Psoas muscle (tissue), 8 donors: ENCODE results near the gene PIEZO1. TPM values are rescaled to one million over a fixed set of nuclear protein-coding genes. Genes with fewer than 3 reads are reported as not detected.

Experiments used
- ATAC-seq, 4 donors: fragments of 200-7000 bp; cut with Tn5 transposase; one replicate each; pipeline ENCODE4 v1.9.1; 2020; ENCODE audit warnings: moderate library complexity in 3 of 4, mild to moderate bottlenecking in 2 of 4
- DNase-seq, 2 donors: peaks; one replicate each; pipeline ENCODE4 v3.0.0-alpha.2; 2020
- H3K27ac ChIP-seq: fragments of 200-600 bp; one replicate; pipeline ENCODE4 v1.8.0; 2022
- H3K27me3 ChIP-seq, 3 donors: fragments of 200-600 bp in 1 of 3; one replicate each; pipeline versions ENCODE4 v1.6.1 to v1.8.0; 2013 to 2022; ENCODE audit warnings: low read length in 2 of 3, mild to moderate bottlenecking in 2 of 3, moderate library complexity in 1 of 3; ENCODE audit not compliant: insufficient read depth in 3 of 3
- H3K36me3 ChIP-seq, 2 donors: fragments of 200-600 bp in 1 of 2; one replicate each; pipeline versions ENCODE4 v1.6.1 to v1.8.0; 2013 to 2022; ENCODE audit warnings: low read depth in 1 of 2, mild to moderate bottlenecking in 1 of 2, moderate library complexity in 1 of 2; ENCODE audit not compliant: insufficient read depth in 1 of 2
- H3K4me1 ChIP-seq: fragments of 200-600 bp; one replicate; pipeline ENCODE4 v1.8.0; 2022
- H3K4me3 ChIP-seq: fragments of 200-600 bp; one replicate; pipeline ENCODE4 v1.8.0; 2022; ENCODE audit warnings: mild to moderate bottlenecking
- H3K9me3 ChIP-seq: fragments of 200-600 bp; one replicate; pipeline ENCODE4 v1.8.0; 2022
- WGBS, 3 donors: extraction: QIAGEN DNeasy Blood & Tissue Kit; methylation state at CpG; one replicate each; pipeline versions ENCODE4 v1.1.6 to v1.1.7; 2013; 5-methylcytosine and 5-hydroxymethylcytosine counted together
- intact Hi-C, 2 donors: fragments of 100-400 bp; cut with DNase I; formaldehyde crosslinking; loops; one replicate each; pipeline versions ENCODE4 v1.11.0 to v1.14.2; 2022
- polyA plus RNA-seq, 3 donors: library from polyadenylated mRNA; stranded (reverse); fragments of 200-250 nt; gene quantifications; one replicate each; pipeline ENCODE4 v1.2.3, GENCODE V29; 2013
- total RNA-seq, 4 donors: library from RNA; stranded (reverse); fragmentation: NEBNext Ultra II Directional in 2 of 4; extraction: Animal tissue kit (Norgen Biotek cat#: 25700) in 2 of 4; gene quantifications; one replicate each; pipeline versions ENCODE4 v1.2.1 to v1.2.4, GENCODE V29; 2021 to 2023
- TF ChIP-seq, protein P1 (sequence below): fragments of 200-600 bp; IDR thresholded peaks from one replicate; pipeline ENCODE4 v1.8.0; 2022; ENCODE audit warnings: antibody characterized with exemption
- donor health status: healthy with polysubstance abuse.
- donor health status: DM: no; HTN: no; CAD: no; lungs with moderate emphysema.
- donor health status: Bipolar disorder and iron deficiency.
- donor health status: healthy.
- donor health status: DM: yes; HTN: yes; CAD: no.
- donor health status: DM: no; HTN: no; CAD: no.
- donor health status: DM: no; HTN: no; CAD: no.
- donor health status: DM: yes; HTN: yes; CAD: no.

Gene PIEZO1
- total and polyA plus RNA-seq, 7 donors, result 7.2 to 26.8 (median 10.2) TPM

DNA sequence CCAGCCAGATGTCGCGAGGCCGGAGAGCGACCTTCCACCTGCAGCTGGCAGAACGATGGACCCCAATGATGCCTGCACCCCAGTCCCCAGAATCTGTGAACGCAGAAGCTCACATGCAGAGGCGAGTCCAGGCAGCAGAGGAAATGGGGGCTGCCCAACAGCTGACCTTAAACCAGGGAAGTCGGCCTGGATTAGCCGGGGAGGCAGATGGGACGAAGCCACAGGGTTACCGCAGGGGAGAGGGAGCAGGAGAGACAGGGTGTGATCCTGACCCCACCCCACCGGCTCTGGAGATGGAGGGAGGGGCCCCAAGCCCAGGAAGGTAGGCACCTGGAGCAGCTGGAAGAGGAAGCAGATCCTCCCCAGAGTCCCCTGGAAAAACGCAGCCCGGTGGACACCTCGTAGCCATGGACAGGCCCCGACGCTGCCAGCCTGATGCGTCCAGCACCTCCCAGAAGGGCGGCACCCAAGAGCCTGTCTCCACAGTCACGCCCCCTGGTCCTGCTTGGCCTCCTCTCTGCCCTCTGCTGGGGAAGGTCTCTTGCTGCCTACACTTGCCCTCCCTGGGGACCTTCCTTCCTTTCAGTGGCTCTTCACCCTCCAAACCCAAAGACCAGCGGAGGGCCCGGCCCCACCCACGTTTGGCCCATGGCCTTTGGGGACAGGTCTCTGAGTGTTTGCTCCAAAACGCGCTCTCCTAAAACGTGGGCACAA lies 37.3 kb downstream of the PIEZO1 start:
- intact Hi-C loops, result loop anchor here in 1 of 2 donors (5.0 kb wide), 1 partner anchor 55 kb away; the partner anchor contains the start of gene CDT1
- TF ChIP-seq, protein P1, sequence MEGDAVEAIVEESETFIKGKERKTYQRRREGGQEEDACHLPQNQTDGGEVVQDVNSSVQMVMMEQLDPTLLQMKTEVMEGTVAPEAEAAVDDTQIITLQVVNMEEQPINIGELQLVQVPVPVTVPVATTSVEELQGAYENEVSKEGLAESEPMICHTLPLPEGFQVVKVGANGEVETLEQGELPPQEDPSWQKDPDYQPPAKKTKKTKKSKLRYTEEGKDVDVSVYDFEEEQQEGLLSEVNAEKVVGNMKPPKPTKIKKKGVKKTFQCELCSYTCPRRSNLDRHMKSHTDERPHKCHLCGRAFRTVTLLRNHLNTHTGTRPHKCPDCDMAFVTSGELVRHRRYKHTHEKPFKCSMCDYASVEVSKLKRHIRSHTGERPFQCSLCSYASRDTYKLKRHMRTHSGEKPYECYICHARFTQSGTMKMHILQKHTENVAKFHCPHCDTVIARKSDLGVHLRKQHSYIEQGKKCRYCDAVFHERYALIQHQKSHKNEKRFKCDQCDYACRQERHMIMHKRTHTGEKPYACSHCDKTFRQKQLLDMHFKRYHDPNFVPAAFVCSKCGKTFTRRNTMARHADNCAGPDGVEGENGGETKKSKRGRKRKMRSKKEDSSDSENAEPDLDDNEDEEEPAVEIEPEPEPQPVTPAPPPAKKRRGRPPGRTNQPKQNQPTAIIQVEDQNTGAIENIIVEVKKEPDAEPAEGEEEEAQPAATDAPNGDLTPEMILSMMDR, result peak; percentile 36
- H3K27ac ChIP-seq, result no peak overlapping the region

DNA sequence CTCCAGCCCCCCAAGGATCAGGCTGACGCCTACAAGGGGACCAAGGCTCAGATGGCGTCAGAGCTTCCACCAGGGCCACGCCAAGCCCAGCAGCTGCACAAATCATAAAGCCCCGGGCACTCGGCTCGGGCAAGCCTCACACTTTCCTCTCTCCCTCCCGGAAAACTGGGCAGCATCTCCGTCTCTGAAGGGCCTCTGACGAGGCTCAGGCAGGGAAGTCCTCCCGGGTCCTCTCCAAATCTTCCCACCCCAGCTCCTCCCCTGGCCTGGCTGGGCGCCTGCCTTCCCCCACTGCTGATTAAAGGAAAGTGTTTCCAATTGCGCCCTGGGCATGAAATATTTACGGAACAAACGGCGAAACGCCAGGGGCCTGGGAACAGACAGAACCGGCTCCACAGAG lies 38.5 kb downstream of the PIEZO1 start:
- DNase-seq, result peak in 1 of 2 donors; percentile 61
- H3K27ac ChIP-seq, result no peak overlapping the region
- H3K36me3 ChIP-seq, result no peaks in the 10 kb centered on the region
- no peaks in the 10 kb centered on the region for H3K4me1 ChIP-seq
- ATAC-seq, result peak in 1 of 4 donors; percentile 28
- H3K27me3 ChIP-seq, result peaks cover 0 to 9% (median 3%) of the 10 kb centered on the region in 3 donors
- intact Hi-C loops, result loop anchor here in 1 of 2 donors (5.0 kb wide), 1 partner anchor 56 kb away; the partner anchor contains the start of gene CDT1
- no peaks in the 10 kb centered on the region for H3K9me3 ChIP-seq
- WGBS, 3 donors, result 28 to 37% (median 34%) methylated on average over 17 of the region's 17 CpGs
- TF ChIP-seq, protein P1, result no peak
- H3K4me3 ChIP-seq, result no peak overlapping the region

More for the DNA sequence above, 37.3 kb downstream of the PIEZO1 start:
- Histone ChIP-seq H3K4me3 (no peak overlapping the region), H3K4me1 (no peaks in the 10 kb centered on the region), H3K36me3 (no peaks in the 10 kb centered on the region), H3K27me3 (peaks cover 0 to 9% (median 0%) of the 10 kb centered on the region in 3 donors), H3K9me3 (no peaks in the 10 kb centered on the region)
- peak; percentile 52 to 70 (median 63) for ATAC-seq
- WGBS, 3 donors, result 62 to 79% (median 67%) methylated on average over 24 to 26 of the region's 26 CpGs
- no peak for DNase-seq

DNA sequence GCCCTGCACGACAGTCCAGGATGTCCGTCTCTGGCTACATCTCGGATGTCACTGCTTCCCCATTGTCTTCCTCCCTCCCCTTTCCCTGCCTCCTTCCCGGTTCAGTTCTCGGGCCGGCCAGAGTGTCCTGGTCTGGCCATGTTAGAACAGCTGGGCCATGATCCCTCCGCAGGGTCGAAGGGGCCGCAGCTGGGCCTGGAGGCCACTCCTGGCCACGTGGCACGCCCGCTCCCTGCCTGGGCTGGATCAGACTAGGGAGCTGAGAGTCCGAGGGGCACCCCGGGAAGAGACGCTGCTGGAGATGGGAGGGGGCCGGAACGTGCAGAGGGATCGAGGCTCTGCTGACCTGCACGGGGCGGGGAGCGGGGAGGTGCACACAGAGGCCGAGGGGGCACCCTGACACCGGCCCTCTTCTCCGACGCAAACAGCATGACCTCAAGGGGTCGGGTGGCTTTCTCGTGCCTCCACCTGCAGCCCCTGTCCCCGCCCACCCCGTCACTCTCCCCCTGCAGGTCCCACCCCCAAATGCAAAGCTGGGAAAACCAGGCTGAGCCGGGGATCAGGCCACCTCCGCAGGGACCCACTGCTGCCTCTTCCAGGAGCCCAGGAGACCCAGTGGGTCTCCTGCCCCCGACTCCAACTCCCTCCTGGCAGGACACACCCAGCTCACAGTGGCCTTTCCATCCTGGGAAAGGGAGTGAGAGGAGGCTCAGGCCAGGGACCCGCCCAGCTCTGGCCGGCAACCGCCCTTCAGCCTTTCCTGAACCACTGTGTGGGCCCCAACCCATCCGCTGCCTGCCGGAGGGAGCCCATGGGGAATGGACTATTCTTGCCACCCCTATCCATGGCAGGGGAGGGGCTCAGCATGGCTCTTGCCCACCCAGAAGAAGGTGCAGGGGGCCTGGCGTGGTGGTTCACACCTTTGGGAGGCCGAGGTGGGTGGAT lies 40.2 kb downstream of the PIEZO1 start:
- DNase-seq (no peak), ATAC-seq (no peak)
- Histone ChIP-seq H3K36me3 (peaks cover 0 to 4% of the 10 kb centered on the region in 2 donors), H3K4me1 (no peaks in the 10 kb centered on the region), H3K27me3 (peaks cover 0 to 9% (median 3%) of the 10 kb centered on the region in 3 donors), H3K27ac (no peak overlapping the region), H3K4me3 (no peak overlapping the region), H3K9me3 (no peaks in the 10 kb centered on the region)
- intact Hi-C loops, result loop anchor here (5.0 kb wide), 2 partner anchors 42 to 57 kb away; partner anchors contain the start of genes CDT1 (in 1 of the 2) and PIEZO1 (in 1 of the 2)
- TF ChIP-seq, protein P1, result no peak
- WGBS, 3 donors, result 32 to 46% (median 37%) methylated on average over 33 to 39 of the region's 39 CpGs

DNA sequence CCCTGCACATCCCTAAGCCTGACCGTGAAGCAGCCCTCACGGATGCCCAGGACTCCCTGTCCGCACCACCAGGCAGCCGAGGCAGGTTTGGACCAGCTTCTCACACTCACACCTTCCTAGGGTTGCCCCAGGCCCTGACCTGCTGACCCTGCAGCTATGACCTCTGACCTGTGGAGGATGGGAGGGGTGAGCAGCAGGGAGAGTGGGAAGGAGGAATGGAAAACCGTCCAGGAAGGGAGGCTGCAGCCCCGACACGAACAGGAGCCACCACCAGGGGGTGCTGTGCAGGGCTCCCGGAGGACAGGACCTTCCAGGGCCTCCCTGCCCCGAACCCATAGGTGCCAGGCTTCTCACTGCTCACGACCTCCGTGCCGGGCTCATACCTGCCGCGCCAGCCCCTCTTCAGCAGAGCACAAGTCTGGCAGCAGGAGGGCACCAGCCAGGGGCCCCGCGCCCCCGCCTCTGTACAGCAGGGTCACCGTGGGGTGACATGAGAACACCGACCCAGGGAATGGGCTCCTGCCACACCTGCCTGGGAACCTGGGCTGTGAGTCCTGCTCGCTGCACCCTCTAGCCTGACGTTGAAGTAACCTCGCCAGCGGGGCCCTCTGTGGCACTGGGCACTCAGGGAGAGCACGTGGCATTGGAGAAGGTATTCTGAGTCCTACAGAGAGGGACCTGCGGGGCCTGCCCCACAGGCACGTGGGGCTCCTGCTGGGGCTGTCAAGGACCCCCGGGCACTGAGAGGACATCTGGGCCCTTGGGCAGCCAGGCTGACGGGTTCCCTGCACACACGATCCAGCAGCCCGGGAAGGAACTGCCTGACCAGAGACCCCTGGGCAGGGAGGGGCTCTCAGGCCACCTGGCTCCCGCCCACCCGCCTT lies 41.1 kb downstream of the PIEZO1 start:
- no peaks in the 10 kb centered on the region for H3K9me3 ChIP-seq
- TF ChIP-seq, protein P1, result peak; percentile 82
- no peak overlapping the region for H3K4me3 ChIP-seq
- H3K36me3 ChIP-seq, result peaks cover 0 to 4% of the 10 kb centered on the region in 2 donors
- DNase-seq (peak; percentile 84 to 89), ATAC-seq (peak; percentile 63 to 84 (median 73))
- WGBS, 3 donors, result 40 to 48% (median 42%) methylated on average over 28 to 32 of the region's 32 CpGs
- H3K4me1 ChIP-seq, result no peaks in the 10 kb centered on the region
- intact Hi-C loops, result loop anchor here (2.0 to 5.0 kb wide), 2 partner anchors 37 to 43 kb away; partner anchors contain the start of gene PIEZO1 (in 1 of the 2)
- H3K27me3 ChIP-seq, result peaks cover 0 to 9% (median 3%) of the 10 kb centered on the region in 3 donors
- H3K27ac ChIP-seq, result no peak overlapping the region
